SH-SY5Y (cell line): Measurements from ENCODE around the gene THOP1.

Experiments used
- GATA2 ChIP-seq: IDR thresholded peaks from 2 replicates; pipeline ENCODE4 v1.6.1; 2011; ENCODE audit warnings: mild to moderate bottlenecking, low read depth, low read length
- GATA3 ChIP-seq: IDR thresholded peaks from 2 replicates; pipeline ENCODE4 v1.6.1; 2011; ENCODE audit warnings: low read depth, mild to moderate bottlenecking, low read length, moderate library complexity

DNA sequence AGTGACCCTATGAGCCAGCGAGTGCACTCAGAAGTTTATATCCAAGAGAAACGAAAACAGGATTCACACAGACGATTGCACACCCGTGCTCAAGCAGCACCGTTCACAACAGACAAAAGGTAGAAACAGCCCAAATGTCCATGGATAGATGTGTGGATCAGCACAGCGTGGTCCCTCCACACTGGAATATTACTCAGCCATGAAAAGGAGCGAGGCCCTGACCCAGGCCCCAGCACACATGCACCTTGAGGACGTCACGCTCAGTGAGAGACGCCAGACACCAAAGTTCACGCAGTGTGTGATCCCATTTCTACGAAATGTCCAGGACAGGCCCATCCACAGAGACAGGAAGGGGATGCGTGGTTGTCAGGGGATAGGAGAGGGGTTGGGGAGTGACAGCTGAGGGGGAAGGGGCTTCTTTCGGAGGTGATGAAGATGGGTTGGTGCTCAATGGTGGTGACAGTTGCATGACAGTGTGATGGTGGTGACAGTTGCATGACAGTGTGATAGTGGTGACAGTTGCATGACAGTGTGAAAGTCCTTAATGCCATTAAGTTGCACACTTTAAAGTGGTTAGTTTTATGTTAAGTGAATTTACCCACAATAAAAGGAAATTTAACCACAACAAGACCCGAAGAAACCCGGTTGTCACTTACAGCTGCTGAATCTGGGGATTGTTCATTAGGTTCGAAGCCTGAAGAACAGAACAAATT, 26.5 kb upstream of the THOP1 start:
- TF ChIP-seq GATA2 (no peak), GATA3 (no peak)
